Breast epithelium (tissue), 4 donors: Measurements from ENCODE around the gene SMAD6. TPM values are rescaled to one million over a fixed set of nuclear protein-coding genes. Genes with fewer than 3 reads are reported as not detected.
A peak's percentile ranks its signal among the peaks of the same experiment; 100 is the strongest.

Experiments used
- DNase-seq, 2 donors: peaks; one replicate each; pipeline ENCODE4 v3.0.0-alpha.2; 2019; ENCODE audit warnings: low spot score in 2 of 2
- H3K27ac ChIP-seq, 2 donors: fragments of 200-600 bp; sonication (generic) in 1 of 2; one replicate each; pipeline ENCODE4 v1.5.1; 2016 to 2019; ENCODE audit warnings: mild to moderate bottlenecking in 1 of 2
- H3K27me3 ChIP-seq, 2 donors: fragments of 200-600 bp; sonication (generic) in 1 of 2; one replicate each; pipeline versions ENCODE4 v1.5.1 to v1.6.0; 2017 to 2019; ENCODE audit warnings: control low read depth in 1 of 2, mild to moderate bottlenecking in 1 of 2
- H3K36me3 ChIP-seq: fragments of 200-600 bp; one replicate; pipeline ENCODE4 v1.5.1; 2019
- H3K4me1 ChIP-seq, 2 donors: fragments of 200-600 bp; sonication (generic); one replicate each; pipeline ENCODE4 v1.5.1; 2016 to 2019; ENCODE audit warnings: control low read depth in 1 of 2
- H3K4me3 ChIP-seq, 3 donors: fragments of 200-600 bp; sonication (generic); 1 replicate in 2 of 3; 2 replicates in 1 of 3; pipeline ENCODE4 v1.5.1; 2016 to 2019; ENCODE audit warnings: mild to moderate bottlenecking in 3 of 3, moderate library complexity in 2 of 3
- H3K9me3 ChIP-seq, 2 donors: fragments of 200-600 bp; sonication (generic) in 1 of 2; one replicate each; pipeline ENCODE4 v1.5.1; 2016 to 2019; ENCODE audit warnings: control low read depth in 1 of 2
- CTCF ChIP-seq, 3 donors: fragments of 450-650 bp; IDR thresholded peaks; one replicate each; pipeline ENCODE4 v1.5.1; 2016 to 2017; ENCODE audit warnings: antibody characterized with exemption in 3 of 3, mild to moderate bottlenecking in 3 of 3, moderate library complexity in 3 of 3
- POLR2A ChIP-seq: fragments of 450-650 bp; IDR thresholded peaks from one replicate; pipeline ENCODE4 v1.6.1; 2016; ENCODE audit warnings: antibody characterized with exemption, mild to moderate bottlenecking, moderate library complexity
- POLR2AphosphoS5 ChIP-seq, 3 donors: sonication (generic); formaldehyde crosslinking; IDR thresholded peaks; one replicate each; pipeline ENCODE4 v1.6.1; 2017; ENCODE audit warnings: antibody characterized with exemption in 3 of 3
- intact Hi-C: fragments of 100-400 bp; cut with DNase I; formaldehyde crosslinking; loops from one replicate; pipeline ENCODE4 v1.15.1; 2023; ENCODE audit warnings: low total_unique reads
- total RNA-seq, 3 donors: library from RNA; depleted of rRNA; stranded (reverse); fragments of >200 nt; gene quantifications; one replicate each; pipeline ENCODE4 v1.1.0, GENCODE V29; 2016

SMAD6 gene
- total RNA-seq, 3 donors from 2014 or later, result 7.6 to 22.6 (median 13.4) TPM

- DNase-seq, result no peak
- intact Hi-C loops, result loop anchor here (10.0 kb wide), 1 partner anchor 59 kb away; no protein-coding TSS in a partner anchor
- Histone ChIP-seq H3K27me3 (no peaks in the 10 kb centered on the region), H3K27ac (peak overlapping the region in 1 of 2 donors; percentile 51), H3K4me1 (peaks cover 0 to 7% of the 10 kb centered on the region in 2 donors), H3K36me3 (no peaks in the 10 kb centered on the region), H3K9me3 (no peaks in the 10 kb centered on the region), H3K4me3 (peak overlapping the region in 2 of 3 donors; percentile 57 to 85)
- TF ChIP-seq POLR2AphosphoS5 (IDR thresholded peaks at IDR 0.05), result no peak
- TF ChIP-seq CTCF (IDR thresholded peaks at IDR 0.05), result no peak
- no peak for TF ChIP-seq POLR2A
These were observed 3.5 kb downstream of the SMAD6 start for GRCh38 chr15:66705277-66706146.

- DNase-seq, result no peak
- intact Hi-C loops, result loop anchor here (10.0 kb wide), 1 partner anchor 59 kb away; no protein-coding TSS in a partner anchor
- H3K4me1 ChIP-seq, result peaks cover 0 to 7% of the 10 kb centered on the region in 2 donors
These were observed 4.2 kb downstream of the SMAD6 start for GRCh38 chr15:66706225-66706732.

GRCh38 chr15:66706840-66707239, 4.8 kb downstream of the SMAD6 start:
- Histone ChIP-seq H3K27ac (peak overlapping the region; percentile 40 to 51), H3K4me3 (peak overlapping the region in 1 of 3 donors; percentile 57), H3K36me3 (no peaks in the 10 kb centered on the region), H3K27me3 (no peaks in the 10 kb centered on the region), H3K9me3 (no peaks in the 10 kb centered on the region), H3K4me1 (peaks cover 0 to 7% of the 10 kb centered on the region in 2 donors)
- intact Hi-C loops, result loop anchor here (10.0 kb wide), 1 partner anchor 58 kb away; no protein-coding TSS in a partner anchor
- DNase-seq, result no peak
- TF ChIP-seq POLR2A (no peak), POLR2AphosphoS5 (IDR thresholded peaks at IDR 0.05) (no peak), CTCF (IDR thresholded peaks at IDR 0.05) (no peak)

More at GRCh38 chr15:66706225-66706732, 4.2 kb downstream of the SMAD6 start:
- Histone ChIP-seq H3K36me3 (no peaks in the 10 kb centered on the region), H3K27ac (peak overlapping the region; percentile 40 to 51), H3K9me3 (no peaks in the 10 kb centered on the region), H3K4me3 (peak overlapping the region in 1 of 3 donors; percentile 57), H3K27me3 (no peaks in the 10 kb centered on the region)
- no peak for TF ChIP-seq POLR2AphosphoS5 (IDR thresholded peaks at IDR 0.05)
- no peak for TF ChIP-seq CTCF (IDR thresholded peaks at IDR 0.05)
- no peak for TF ChIP-seq POLR2A

GRCh38 chr15:66707310-66708082, 5.5 kb downstream of the SMAD6 start:
- H3K9me3 ChIP-seq, result no peaks in the 10 kb centered on the region
- no peaks in the 10 kb centered on the region for H3K36me3 ChIP-seq
- DNase-seq, result no peak
- intact Hi-C loops, result loop anchor here (10.0 kb wide), 1 partner anchor 57 kb away; no protein-coding TSS in a partner anchor
- TF ChIP-seq CTCF (IDR thresholded peaks at IDR 0.05), result no peak
- no peak for TF ChIP-seq POLR2A
- no peak for TF ChIP-seq POLR2AphosphoS5 (IDR thresholded peaks at IDR 0.05)
- H3K4me3 ChIP-seq, result peak overlapping the region; percentile 4 to 50 (median 20)
- no peaks in the 10 kb centered on the region for H3K27me3 ChIP-seq
- peak overlapping the region; percentile 40 to 80 for H3K27ac ChIP-seq
- peaks cover 0 to 7% of the 10 kb centered on the region in 2 donors for H3K4me1 ChIP-seq
